HG03159 (cell line): Measurements from ENCODE around the gene DIPK1B.
"Not testable (repeated sequence)": the region's sequence is repeated elsewhere in the genome, so short reads cannot be mapped to it uniquely, and the experiment has no call there.

Source experiments
- ATAC-seq: cut with Tn5 transposase; IDR thresholded peaks from one replicate; pipeline ENCODE4 v1.9.1; 2021; ENCODE audit warnings: mild to moderate bottlenecking, moderate library complexity; ENCODE audit not compliant: unreplicated experiment

DIPK1B gene

DNA sequence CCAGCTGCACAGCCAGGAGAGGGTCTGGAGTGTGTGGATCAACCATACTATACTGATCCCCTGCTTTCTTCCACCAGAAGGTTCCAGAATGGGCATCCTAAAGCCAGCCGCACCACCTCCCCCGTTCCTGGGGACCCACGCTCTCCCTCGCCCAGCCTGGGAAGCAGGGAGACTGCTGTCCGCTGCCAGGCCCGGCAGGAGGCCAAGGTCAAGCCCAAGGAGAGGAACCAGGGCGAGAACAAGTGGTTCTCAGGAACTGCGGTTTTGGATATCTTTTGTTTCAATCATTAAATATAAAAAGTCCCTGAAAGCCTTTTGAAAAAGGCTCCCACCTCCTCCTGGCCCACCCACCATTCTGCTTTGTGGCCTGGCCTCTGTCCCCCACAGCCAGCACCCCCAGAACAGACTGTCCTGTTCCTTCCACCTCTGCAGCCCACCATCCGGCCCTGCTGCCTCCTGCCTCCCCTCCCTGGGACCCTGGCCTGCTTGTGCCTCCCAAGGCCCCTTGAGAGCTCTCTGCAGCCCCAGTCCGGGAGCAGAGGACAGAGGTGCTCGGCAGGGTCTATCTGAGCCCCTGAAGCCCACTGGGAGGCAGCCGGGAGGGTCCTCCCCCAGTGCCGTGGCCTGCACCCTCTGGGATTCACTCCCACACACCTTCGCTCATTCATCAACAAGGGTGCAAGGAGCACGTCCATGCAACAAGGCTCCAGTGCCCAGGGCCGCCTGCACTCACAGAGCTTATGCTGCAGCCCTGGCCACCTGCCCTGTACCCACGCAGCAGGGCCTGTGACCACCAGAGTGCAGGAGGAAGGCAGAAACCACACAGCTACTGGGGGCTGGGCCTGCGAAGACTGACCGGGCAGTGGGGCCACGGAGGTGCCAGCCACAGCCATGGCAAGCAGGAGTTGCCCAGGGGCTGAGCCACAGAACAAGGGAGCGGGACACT, 36.6 kb downstream of the DIPK1B start:
- no peak for ATAC-seq

DNA sequence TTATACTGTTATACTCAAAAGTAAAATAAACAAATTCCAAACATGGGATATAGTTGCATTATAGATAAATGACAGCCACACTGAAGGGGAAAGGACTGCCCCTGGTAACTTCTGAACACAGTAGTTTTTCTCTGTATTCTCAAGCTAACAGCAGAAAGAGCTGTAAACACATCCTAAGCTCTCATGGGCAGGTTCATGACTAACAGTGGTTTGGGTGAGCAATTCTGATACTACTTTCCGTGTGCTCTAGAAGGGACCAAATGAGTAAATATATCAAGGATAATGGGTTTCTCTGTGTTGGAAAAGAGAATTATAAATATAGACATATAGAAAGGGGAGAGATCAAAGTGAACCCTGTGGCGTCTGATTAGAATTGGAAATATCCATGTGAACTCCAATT, 38.2 kb downstream of the DIPK1B start:
- ATAC-seq: no peak

DNA sequence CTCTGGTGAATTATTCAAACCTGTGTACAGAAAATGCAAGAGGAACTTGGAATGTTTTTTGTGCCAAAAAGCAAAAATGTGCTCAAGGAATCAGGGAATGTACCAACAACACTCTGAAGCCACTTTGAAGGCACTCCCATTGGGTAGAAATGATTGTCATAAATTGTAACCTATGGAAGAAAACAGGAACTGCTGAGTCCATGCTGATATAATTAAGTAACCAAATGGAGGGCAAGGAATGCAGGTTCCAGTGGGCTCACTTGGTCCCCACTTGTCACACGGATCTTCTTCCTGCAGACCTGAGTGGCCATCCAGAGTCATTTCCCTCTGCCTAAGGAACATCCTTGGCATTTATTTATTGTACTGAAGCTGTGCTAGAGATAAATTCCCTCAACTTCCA, 38.9 kb downstream of the DIPK1B start:
- ATAC-seq: no peak

DNA sequence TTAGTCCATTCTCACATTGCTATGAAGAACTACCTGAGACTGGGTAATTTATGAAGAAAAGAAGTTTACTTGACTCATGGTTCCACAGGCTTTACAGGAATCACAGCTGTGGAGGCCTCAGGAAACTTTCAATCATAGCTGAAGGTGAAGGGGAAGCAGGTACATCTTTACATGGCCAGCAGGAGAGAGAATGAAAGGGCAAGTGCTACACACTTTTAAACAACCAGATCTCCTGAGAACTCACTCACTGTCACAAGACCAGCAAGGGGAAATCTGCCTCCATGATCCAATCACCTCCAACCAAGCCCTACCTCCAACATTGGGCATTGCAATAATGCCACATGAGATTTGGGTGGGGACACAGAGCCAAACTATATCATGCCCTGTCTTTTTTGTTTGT, 39.4 kb downstream of the DIPK1B start:
- ATAC-seq: no peak

DNA sequence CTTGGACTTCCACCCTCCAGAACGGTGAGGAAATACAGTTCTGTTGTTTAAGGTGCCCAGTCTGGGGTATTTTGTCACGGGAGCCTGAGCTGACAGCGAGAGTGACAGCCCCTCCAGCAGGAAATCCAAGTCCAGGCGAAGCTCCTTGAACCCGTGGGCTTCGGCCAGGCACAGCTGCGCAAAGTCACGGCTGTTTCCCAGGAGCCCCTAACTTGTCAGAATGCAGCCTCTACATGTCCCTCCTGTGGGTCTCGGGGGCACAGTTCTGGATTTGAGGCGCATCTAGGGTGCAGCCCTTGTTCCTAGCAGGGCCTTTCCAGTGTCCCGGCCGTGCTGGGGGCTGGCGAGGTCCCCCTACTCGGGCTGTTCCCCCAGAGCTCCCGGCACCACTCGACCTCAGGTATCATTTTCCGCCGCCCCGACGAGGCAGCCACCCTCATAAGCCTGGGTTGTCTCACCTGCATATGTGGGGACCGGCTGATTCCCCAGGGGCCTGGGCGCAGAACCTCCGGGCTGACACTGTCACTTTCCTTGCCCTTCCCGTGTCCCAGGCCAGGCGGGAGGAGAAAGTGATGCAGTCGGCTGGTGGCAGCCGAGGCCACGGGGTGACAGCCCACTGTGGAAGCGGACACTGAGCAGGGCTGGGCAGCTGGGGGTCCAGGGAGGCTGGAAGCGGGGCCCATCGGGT, 41.1 kb downstream of the DIPK1B start:
- ATAC-seq: no peak

DNA sequence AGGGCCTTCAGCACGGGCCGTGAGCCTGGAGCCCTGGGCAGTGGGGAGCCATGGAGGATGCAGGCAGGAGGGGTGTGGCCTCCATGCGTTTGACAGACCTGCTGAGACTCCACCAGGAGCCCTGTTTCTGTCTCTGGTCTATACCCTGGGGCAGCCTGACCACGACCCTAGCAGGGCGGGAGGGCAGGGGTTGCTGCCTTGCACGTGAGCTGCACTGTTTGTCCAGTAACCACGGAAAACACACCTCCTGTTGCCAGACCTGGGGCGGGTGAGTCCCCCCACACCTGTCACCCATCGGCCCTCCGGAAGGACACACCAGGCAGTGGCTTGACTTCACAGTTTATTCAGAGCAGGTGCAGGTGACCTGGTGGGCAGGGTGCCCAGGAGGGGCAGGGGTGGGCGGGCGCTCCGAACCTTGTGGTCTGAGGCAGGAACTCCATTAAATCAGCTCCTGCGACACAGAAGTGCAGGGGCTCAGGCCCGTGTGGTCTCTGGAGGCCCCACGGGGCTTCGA, 41.7 kb downstream of the DIPK1B start:
- ATAC-seq: no peak

DNA sequence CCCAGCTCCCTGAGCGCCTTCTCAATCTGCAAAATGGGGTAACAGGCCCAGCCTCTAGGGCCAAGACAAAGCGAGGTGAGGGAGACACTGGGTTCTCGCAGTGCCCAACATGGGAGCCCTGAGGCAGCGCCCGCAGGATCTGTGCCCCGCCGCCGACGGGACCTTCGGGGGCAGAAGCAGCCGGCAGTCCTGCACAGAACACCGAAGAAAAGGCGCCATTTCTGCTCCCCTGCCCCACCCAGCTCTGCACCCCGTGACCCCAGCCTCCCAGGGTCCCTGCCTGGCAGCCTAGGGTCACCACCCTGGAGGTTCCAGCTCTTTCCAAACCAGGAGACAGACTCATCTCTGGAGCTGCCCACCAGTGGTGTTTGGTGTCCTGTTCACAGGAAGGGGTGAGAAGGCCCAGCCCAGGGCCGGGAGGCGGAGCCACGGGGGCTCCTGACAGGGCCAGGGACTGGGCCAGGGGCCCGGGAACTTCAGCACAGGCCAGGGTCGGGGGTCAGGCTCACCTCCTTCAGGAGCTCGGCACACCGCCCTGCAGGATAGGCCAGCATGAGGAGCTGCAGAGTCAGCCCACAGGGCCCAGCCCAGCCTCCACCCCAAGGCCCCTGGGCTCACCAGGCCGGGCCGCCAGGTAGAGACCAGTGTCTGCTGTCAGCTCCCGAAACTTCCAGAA, 42.4 kb downstream of the DIPK1B start:
- no peak for ATAC-seq

DNA sequence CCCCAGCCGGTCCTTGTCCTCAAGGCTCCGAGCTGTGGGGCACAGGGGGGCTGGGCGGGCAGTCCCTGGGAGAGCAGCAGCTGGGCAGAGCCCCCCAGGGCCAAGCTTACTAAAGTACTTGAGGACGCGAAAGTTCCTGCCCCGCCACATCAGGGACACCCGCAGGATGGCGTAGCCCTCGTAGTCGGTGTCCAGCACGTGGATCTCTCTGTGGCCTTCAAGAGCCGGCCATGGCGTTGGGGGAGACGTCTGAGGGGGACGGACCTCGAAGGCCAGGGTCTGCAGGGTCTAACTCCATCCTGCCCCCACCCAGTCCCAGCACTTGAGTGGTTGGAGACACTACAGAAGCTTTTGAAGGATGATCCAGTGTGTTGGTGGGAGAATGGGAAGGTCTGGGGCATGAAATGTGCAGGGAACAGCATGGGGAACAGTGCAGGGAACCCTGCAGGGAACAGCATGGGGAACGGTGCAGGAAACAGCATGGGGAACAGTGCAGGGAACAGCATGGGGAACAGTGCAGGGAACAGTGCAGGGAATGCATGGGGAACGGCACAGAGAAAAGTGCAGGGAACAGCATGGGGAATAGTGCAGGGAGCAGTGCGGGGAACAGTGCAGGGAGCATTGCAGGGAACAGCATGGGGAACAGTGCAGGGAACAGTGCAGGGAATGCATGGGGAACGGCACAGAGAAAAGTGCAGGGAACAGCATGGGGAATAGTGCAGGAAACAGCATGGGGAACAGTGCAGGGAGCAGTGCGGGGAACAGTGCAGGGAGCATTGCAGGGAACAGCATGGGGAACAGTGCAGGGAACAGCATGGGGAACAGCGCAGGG, 43.1 kb downstream of the DIPK1B start:
- ATAC-seq: not testable (repeated sequence)

DNA sequence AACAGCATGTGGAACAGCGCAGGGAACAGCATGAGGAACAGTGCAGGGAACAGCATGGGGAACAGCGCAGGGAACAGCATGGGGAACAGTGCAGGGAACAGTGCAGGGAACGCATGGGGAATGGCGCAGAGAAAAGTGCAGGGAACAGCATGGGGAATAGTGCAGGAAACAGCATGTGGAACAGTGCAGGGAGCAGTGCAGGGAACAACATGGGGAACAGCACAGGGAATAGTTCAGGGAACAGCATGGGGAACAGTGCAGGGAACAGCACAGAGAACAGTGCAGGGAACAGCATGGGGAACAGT, 43.7 kb downstream of the DIPK1B start:
- no peak for ATAC-seq

DNA sequence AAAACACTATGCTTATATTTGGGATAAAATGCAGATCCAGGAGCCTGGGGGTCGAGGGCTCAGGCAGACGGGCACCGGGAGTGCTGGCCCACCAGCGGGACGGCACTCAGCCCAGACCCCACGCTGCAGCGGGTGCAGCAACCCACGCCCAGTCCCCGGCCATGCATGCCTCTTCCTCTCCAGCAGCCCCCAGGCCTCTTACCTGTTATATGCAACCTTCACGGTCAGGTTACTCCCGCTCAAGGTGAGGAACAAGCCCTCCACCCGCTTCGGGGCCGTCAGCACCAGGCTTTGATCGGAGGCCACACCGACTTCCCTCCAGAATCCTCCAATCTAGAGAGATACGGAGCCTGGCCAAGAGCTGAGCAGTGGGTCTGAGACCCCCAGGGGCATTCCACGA, 44.5 kb downstream of the DIPK1B start:
- no peak for ATAC-seq

DNA sequence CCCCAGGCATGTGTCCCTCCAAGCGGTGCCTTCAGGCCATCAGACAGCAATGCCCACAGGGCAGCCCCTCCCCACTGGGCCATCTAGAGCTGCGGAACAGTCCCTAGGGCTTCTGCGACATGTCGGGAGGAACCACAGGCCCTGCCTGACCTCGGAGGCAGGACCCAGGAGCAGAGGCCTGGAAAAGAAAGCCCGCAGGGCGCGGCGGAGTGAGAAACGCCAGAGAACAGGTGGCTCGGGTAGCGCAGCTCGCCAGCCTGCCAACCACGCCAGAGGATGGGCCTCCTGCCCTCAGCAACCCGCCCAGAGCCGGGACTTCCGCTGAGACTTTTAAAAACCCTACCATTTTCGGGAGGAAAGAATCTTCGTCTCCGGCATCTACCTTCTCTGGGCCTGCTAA, 45.0 kb downstream of the DIPK1B start:
- no peak for ATAC-seq

DNA sequence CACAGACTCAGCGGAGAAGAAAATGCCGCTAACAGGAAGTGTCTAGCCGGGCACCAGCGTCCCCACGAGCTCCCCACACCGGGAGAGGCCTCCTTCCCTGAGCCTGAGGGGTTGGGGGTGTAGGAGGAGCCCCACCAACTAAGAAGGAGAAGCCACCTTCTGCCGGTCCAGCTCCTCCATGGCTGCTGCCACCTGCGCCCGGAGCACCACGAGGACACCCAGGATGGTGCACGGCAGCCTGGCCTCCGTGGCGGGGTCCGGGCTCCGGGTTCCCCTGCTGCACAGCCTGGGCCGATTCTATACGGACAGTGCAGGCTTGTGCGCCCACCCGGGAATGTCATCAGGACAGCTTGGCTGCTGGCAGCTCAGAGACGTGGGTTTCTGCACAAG, 45.4 kb downstream of the DIPK1B start:
- ATAC-seq: no peak

DNA sequence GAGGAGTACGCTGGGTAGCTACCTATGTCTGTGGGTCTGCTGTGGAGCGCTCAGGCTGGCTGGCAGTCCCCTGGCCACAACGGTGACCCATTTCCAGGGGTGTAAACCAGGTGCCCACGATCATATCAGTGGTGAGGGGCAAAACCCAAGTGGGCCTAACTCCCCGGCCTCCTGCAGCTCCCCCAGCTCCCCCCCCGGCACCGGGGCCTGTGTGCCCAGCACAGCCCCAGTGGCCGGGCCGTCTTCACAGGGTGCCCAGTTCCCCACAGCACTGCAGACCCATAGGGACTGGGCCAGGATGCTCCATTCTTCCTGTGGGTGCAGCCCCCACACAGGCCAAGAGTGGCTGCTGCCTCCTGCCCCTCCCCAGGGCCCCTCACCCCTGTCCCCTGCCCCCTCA, 46.6 kb downstream of the DIPK1B start:
- no peak for ATAC-seq

DNA sequence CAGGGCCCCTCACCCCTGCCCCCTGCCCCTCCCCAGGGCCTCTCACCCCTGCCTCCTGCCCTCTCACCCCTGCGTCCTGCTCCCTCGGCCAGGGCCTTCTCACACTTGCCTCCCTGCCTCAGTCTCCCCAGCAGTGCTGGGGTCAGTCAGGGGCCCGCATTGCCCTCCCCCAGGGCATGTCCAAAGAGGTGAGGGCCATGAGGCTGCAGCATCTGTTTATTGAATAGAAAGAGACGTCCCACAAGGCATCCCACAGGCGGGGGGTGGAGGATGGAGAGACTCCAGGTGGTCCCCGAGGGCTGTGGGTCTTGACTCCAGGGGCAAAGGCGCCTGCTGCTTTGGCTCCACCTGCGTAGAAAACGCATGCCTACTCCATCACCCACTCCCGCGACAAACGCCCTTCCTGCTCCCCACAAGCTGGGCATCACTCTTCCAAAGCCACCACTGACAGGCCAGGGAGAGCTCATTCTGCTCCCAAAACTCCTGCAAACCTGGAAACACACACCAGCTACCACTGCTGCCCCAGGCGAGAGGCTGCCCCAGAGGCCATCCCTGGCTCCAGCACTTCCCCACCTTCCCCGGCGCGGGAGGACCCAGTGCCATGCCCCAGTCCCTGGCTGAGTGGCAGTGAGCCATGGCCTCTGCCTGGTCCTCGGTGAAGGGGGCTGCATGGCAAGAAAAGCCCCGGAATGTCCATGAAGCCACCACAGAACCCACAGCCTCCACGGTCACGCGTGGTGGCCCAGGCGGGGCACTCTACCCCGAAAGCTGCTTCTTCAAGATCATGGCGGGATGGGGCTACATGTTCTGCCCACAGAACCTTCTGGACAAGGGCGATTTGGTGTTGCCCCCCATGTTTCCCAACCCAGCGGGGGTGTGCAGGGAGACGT, 47.3 kb downstream of the DIPK1B start:
- no peak for ATAC-seq

DNA sequence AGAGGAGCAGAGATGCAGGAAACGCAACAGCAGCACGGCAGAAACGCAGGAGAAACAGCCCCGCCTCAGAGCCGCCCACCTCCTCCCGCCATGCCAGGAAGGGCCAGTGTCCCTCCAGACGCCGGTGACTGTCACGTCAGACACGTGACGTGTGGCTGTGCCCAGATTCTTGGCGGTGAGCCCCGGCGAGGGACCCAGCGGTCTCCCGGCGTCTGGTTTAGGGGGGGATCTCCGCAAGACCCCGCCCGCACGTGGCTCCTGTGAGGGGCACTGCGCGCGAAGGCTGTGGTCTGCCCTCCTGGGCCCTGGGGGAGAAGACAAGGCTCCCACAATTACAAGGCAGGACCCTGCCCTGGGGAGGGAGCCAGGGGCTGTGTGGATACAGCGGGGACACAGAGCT, 48.1 kb downstream of the DIPK1B start:
- ATAC-seq: no peak

DNA sequence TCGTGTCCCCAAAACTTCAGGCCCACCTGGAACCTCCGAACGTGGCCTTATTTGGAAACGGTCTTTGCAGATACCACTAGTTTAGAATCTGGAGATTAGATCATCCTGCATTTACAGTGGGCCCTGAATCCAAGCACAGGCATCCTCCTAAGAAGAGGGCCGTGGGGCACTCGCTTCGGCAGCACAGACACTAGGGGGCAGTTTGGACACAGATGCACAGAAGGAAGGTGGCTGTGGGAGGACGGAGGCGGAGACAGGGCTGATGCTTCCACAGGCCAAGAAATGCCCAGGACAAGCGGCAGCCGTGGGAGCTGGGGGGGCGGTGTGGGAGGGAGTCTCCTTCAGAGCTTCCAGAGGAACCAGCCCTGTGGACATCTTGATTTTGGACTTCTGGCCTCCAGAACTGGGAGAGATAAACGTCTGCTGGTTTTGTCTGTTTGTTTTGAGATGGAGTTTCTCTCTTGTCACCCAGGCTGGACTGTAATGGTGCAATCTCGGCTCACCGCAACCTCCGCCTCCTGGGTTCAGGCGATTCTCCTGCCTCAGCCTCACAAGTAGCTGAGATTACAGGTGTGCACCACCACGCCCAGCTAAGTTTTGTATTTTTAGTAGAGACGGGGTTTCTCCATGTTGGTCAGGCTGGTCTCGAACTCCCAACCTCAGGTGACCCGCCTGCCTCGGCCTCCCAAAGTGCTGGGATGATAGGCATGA, 48.6 kb downstream of the DIPK1B start:
- not testable (repeated sequence) for ATAC-seq

DNA sequence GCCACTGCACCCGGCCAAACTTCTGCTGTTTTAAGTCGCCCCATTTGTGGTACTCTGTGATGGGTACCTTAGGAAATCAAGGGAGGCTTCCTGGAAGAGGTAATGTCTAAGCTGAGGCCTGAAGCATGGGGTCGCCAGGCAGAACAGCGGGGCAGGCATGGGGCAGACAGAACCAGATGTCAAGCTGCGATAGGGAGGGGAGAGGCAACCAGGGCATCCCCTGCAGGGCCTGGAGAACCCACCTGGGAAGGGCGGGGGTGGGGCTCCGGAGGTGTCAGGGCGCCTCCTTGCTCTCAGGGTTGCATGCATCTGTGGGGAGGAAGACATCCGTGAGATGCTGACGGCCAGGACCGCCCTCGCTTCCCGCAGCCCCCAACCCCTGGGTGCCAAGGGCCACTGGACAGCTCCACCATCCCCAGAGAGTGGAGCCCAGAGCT, 49.2 kb downstream of the DIPK1B start:
- ATAC-seq: no peak

DNA sequence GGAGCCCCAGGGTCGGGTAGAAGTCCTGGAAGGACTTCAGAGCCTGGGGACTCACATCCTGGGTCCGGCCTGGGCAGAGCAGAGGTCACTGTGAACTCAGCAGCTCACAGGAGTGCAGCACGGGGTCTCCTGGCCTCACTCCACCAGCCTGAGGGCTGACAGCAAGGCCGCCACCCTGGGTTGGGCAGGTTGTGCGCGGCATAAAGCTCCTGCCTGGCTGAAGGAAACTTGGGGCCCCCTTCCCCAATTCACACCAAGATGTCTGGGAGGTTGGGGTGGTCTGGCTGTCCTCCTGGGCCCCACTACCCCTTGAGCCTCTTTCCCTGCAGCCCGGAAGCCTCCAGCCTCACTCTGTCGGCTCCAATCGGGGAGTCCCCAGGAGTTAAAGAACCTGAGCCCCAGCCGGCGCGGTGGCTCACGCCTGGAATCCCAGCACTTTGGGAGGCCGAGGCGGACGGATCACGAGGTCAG, 49.9 kb downstream of the DIPK1B start:
- ATAC-seq: no peak
